SH-SY5Y (cell line): ENCODE measurements around the gene ATL1.

Experiments
- GATA2 ChIP-seq: IDR thresholded peaks from 2 replicates; pipeline ENCODE4 v1.6.1; 2011; ENCODE audit warnings: mild to moderate bottlenecking, low read depth, low read length
- GATA3 ChIP-seq: IDR thresholded peaks from 2 replicates; pipeline ENCODE4 v1.6.1; 2011; ENCODE audit warnings: low read depth, mild to moderate bottlenecking, low read length, moderate library complexity

DNA sequence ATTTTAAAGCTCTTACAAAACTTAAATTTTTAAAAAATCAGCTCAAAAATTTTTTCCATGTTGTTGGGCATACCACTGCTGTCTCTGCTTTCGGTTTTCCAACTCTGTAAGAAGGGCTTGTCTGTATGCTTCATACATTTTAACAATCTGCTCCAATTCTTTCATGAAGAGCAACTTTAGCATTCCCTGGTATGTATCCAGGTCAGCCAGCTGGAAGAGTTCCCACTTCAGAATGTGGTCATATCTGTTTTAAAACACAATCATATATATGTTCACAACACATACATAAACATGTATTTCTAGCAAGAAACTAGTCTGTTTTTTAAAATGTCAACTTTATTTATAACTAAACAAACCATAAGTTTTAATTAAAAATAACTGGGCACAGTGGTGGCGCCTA is 75.2 kb downstream of the ATL1 start:
- TF ChIP-seq GATA2 (no peak), GATA3 (no peak)
